GM18505 (cell line): ENCODE results near the gene ARAF.
"Not testable (repeated sequence)": the region's sequence is repeated elsewhere in the genome, so short reads cannot be mapped to it uniquely, and the experiment has no call there.

Experiments
- ATAC-seq: cut with Tn5 transposase; IDR thresholded peaks from one replicate; pipeline ENCODE4 v1.9.1; 2021; ENCODE audit not compliant: unreplicated experiment
- POLR2A ChIP-seq: IDR thresholded peaks from 4 replicates; pipeline ENCODE4 v1.6.1; 2011; ENCODE audit warnings: borderline replicate concordance; ENCODE audit not compliant: insufficient read depth, insufficient read length; ENCODE audit errors: extremely low read depth

Gene ARAF

DNA sequence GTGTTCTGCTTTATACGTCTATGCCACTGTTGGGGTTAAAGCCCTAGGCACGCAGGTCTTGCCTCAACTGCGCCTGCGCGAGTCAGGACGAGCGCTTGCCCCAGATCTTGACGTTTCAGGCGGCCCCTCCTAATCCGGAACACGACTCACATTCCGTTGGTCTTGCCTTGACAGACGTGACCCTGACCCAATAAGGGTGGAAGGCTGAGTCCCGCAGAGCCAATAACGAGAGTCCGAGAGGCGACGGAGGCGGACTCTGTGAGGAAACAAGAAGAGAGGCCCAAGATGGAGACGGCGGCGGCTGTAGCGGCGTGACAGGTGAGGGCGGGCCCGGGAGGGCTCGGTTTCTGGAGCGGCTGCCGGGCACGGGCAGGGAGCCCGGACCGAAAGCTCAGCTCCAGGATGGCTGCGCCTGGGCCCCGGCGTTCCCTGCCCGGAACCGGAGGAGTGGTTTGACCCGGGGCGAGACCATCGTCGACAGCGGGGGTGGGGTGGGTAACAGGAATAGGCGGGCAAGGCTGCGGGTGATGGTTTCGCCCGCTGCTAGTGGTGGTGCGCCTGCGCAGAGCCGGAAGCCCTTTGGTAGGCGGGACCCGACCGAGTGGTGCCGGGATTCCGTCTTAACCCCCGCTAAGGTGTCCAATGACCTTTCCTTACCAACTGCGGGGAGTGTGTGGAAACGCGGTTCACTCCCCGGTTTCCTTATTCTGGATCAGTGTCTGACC is at the start of gene ARAF:
TSS of gene ARAF (plus strand) at position 272 of the 725 bp plus-strand sequence. CDS start 1,763 bp downstream, outside the sequence.
- peak; percentile 86 for ATAC-seq

DNA sequence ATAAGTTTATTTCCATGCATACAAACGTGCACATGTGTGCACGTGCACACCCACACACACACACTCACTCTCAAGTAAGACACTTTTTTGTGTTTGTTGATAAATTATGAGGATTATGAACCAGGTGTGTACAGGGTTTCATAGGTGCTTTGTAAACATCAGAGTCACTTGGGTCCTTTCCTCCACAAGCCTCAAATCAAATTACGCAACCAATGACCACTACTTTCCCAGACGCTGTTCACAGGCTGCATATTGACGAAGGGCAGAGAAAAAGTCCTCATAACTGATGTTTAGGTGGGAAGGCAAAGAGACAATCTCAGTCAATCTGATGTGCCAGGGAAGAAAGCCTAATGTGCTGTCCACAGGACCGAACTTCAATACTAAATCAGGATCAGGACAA is 48.6 kb upstream of the ARAF start:
- ATAC-seq: not testable (repeated sequence)

More for the DNA sequence above, at the start of gene ARAF:
- peak; percentile 81 for TF ChIP-seq POLR2A

DNA sequence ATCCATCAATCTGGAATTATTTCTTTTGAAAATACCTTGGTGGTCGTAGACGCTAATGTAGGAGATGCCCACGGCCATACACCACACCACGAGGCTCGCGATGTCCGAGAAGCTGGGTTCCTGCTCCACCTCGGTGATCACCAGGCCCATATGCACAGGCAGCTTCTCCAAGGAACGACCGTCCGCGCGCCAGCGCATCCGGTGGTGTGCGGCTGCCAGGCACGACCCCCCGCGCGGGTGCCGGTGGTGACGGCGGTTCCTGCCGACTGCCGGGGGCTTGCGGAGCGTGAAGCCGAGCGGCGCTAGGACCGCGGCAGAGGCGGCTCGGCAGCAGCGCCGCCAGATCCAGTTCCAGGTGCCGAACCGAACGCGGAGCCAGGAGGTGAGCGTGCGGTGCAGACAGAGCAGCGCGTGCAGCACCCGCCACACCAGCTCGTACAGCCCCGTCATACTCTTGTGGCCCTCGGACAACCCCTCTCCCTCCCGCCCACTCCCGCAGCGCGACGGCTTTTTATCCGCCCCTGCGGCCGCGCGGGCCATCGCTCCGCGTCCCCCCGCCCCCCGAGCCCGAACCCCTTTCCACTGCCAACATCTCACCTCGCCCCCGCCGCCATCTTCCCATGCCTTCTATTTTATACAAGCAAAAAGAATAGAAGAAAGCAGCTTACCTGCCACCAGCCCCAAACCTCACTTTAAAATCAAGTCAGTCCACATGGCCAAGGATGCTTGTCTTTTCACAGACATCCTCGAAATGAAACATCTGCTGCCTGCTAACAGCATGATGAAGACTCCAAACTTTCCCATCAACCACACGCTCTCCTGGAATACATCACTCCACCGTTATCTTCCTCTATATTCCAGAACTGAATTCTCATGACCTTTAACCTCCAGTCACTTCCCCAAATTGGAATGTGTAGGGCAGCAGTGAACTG is 47.7 kb upstream of the ARAF start:
- ATAC-seq: not testable (repeated sequence)

DNA sequence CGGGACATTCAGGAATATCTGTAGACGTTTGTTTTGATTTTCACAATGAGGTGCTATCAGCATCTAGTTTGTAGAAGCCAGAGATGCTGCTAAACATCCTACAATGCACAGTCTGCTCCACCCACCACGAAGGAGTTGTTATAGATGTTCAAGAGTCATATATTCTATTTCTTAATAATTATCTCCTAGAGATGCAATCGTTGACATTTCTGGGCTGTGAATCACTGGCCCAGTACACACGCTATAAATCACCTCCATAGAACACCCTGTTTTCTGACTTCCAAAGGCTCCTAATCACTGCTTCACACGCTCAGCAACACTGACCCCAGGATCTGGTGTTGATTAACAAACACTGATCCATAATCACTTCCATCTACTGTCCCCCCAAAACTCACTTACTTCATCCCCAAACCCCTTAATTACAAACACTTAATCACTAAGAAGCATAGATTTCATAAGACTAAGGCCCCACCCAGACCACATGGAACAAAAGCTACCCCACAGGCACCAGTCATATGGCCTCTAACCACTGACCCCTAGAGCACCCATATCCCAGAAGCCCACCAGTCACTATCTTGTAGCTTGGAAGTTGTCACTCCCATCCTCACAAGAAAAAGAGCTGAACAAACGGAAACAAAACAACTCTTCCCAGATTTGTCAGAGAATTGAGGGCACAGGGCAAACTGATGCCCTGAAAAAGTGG is 46.3 kb upstream of the ARAF start:
- TF ChIP-seq POLR2A: no peak
- ATAC-seq: no peak

DNA sequence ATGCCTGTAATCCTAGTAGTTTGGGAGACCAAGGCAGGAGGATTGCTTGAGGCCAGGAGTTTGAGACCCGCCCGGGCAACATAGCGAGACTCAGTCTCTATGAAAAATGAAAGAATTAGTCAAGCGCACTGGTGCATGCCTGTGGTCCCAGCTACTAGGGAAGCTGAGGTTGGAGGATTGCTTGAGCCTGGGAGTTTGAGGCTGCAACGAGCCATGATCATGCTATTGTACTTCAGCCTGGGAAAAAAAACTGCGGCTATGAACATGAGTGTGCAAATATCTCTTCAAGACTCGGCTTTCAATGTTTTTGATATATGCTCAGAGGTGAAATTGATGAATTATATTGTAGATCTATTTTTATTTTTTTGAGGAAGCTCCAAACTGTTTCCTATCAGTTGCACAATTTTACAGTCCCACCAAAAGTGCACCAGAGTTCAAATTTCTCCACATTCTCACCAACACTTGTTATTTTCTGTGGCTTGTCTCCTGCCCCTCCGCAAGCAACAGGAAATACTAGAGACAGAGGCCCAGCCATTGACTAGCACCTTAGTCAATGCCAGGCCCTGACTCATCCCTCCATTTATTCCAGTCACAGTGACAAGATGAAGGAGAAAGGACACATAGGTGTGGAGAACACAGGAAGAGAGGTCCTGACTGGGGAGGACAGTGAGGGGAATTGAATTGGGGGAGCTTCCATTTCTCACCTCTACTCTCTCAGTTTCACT is 44.9 kb upstream of the ARAF start:
- no peak for ATAC-seq
- TF ChIP-seq POLR2A: no peak

DNA sequence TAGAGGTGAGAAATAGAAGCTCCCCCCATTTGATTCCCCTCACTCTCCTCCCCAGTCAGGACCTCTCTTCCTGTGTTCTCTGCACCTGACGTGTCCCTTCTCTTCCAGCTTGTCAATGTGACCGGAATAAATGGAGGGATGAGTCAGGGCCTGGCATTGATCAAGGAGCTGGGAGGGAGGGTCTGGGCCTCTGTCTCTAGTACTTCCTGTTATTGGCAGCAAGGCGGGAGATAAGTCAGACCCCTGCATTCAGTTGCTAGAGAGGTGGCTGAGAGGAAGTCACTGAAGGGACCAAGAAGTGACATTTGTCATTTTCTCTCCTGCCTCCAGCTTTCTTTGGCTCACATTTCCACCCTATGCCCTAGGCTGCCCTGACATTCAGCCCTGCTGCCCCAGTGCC is 42.9 kb upstream of the ARAF start:
- TF ChIP-seq POLR2A: no peak
- ATAC-seq: no peak

DNA sequence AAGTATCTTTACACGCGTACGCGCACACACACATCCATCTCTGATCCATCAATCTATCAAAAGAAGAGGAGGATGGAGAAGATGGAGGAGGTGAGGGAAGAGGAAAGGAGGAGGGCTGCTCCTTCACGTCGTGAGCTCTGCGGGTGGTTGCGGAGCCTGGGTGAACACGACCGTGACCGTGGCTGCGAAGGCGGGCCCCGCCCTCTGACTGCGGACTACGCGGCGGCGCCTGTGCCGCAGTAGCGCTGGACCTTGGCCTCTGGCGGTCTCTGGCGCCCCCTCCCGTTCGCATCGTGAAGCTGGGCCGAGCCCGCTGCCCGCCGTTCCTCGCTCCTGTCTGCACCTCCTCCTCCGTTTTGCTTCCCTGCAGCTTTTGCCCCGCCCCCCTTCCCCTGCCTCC is 37.7 kb upstream of the ARAF start:
- ATAC-seq: peak; percentile 92

DNA sequence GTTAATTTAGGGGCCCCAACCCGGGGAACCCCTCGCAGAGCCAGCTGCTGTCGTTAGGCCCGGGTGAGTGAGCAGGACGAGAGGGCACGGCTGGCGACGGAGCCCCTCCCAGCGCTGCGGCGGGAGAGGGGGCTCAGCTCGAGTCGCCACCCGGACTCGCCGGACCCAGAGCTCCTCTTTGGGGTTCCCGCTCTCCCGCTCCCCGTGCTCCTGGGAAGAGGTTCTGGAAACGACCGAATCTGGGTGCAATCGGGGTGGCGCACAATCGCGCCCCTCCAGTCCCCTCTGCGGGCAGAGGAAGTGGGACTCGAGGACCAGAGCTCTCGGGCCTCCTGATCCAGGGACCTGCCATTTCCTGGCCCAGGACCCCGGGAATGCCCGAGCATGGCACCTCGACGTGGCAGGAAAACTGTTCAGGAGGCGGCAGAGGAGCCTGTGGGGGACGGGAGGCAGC is 37.3 kb upstream of the ARAF start:
- ATAC-seq: no peak
- TF ChIP-seq POLR2A: no peak

More for the DNA sequence above, 37.7 kb upstream of the ARAF start:
- no peak for TF ChIP-seq POLR2A

DNA sequence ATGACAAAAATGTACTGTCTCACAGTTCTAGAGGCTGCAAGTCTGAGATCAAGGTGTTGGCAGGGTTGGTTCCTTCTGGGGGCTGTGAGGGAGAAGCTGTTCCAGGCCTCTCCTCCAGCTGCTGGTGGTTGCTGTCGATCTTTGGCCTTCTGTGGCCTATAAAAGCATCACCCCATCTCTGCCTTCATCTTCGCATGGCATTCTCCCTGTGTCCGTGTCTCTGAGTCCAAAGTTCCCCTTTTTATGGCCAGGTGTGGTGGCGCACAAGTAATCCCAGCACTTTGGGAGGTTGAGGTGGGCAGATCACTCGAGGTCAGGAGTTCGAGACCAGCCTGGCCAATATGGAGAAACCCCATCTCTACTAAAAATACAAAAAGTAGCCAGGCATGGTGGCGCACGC is 31.5 kb upstream of the ARAF start:
- no peak for ATAC-seq
- no peak for TF ChIP-seq POLR2A

DNA sequence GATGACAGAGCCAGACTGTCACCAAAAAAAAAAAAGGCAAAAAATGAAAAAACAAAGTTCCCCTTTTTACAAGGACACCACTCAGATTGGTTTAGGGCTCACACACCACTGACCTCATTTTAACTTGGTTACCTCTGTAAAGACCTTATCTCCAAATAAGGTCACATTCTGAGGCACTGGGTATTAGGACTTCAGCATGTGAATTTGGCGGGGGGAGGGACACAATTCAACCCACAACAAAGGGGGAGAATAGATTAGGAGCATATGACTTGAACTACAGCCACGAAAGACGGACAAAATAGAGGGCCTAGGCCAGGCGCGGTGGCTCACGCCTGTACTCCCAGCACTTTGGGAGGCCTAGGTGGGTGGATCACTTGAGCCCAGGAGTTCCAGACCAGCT is 31.0 kb upstream of the ARAF start:
- ATAC-seq: no peak
- TF ChIP-seq POLR2A: no peak

DNA sequence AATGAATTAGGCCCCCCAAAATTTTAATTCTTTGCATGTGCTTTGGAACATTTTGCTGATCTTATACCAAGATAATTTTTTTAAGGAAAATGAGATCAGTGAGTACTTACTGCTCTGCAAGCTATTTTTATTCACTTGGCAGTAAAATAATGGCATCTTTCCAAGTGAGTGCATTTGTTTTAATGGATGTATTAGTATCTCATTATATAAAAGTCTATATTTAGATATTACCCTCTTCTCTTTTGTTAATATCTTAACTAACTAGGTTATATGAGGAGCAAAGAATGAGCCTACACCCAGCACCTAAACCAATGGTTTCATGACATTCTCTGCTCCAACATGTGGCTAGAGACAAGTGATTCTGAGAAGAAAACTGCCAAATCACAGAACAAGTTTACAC is 21.1 kb upstream of the ARAF start:
- no peak for TF ChIP-seq POLR2A
- ATAC-seq: no peak

DNA sequence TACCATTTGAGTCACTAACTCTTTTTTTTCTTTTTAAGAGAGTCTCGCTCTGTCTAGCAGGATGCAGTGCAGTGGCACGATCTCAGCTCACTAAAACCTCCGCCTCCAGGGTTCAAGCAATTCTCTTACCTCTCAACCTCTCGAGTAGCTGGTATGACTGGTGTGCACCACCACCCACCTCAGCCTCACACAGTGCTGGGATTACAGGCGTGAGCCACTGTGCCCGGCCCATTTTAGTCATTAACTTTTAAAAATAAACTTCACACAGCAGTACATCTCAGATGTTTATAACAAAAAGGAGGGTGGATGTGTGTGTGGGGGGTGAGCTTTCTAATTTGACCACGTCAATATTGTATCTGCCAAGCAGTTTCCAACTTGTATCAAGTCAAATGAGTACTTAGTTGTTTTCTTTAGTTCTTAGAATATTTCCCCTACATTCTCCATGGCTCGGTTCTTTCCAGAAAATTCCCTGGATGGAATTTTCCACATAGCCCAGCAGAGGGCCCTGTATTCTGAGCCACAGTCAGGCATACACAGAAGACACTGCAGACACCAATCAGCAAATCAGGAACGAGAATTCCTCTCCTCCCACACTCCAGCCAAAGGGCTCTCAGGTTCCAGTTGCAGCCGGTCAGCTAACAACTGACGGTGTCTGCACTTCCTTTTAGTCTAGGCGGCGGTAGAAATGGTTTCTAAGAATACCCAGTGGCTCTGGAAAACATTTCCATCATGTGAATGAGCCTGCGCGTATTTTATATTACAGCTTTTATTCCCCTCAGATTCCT is 20.1 kb upstream of the ARAF start:
- TF ChIP-seq POLR2A: no peak
- no peak for ATAC-seq
